Type B pancreatic cell (in vitro differentiated cells): Measurements from ENCODE around the gene PIGM. TPM values are rescaled to one million over a fixed set of nuclear protein-coding genes. Genes with fewer than 3 reads are reported as not detected.

Source experiments
- DNase-seq: peaks from one replicate; pipeline ENCODE4 v3.0.0; 2021; ENCODE audit warnings: mixed read lengths; ENCODE audit not compliant: unreplicated experiment; ENCODE audit errors: extremely low spot score
- H3K27ac Mint-ChIP-seq: 2 replicates; pipeline ENCODE4 v1.8.0; 2021; ENCODE audit warnings: mild to moderate bottlenecking, mixed read lengths
- H3K27me3 Mint-ChIP-seq: 2 replicates; pipeline ENCODE4 v1.8.0; 2021; ENCODE audit warnings: mixed read lengths
- H3K36me3 Mint-ChIP-seq: 2 replicates; pipeline ENCODE4 v1.8.0; 2021; ENCODE audit warnings: mixed read lengths
- H3K4me1 Mint-ChIP-seq: one replicate; pipeline ENCODE4 v1.8.0; 2021; ENCODE audit warnings: mixed read lengths; ENCODE audit not compliant: unreplicated experiment
- H3K4me3 Mint-ChIP-seq: 2 replicates; pipeline ENCODE4 v1.8.0; 2021; ENCODE audit warnings: mild to moderate bottlenecking, mixed read lengths
- H3K9me3 Mint-ChIP-seq: 2 replicates; pipeline ENCODE4 v1.8.0; 2021; ENCODE audit warnings: mixed read lengths
- long read RNA-seq: library from polyadenylated mRNA; unstranded; transcript quantifications from one replicate; pipeline ENCODE4 v2.0.0, GENCODE V29; 2020
- total RNA-seq: library from RNA; stranded (reverse); gene quantifications from 2 replicates; pipeline ENCODE4 v1.2.1, GENCODE V29; 2021; ENCODE audit warnings: low replicate concordance
- TF ChIP-seq, protein P1 (sequence below): fragments of 200-600 bp; sonication (generic); conservative IDR thresholded peaks from 2 replicates; pipeline ENCODE4 v1.5.0; 2021; ENCODE audit warnings: antibody characterized with exemption, mild to moderate bottlenecking

The PIGM gene
- 9.4 and 12.0 TPM in 2 replicates for total RNA-seq
- long read RNA-seq, full-length matches to known transcripts: 34 of 34 reads
- long read RNA-seq, partial matches to known transcripts: 0 of 34 reads
- long read RNA-seq, other reads (novel, unspliced or antisense): 0 of 34 reads

GRCh38 chr1:160031365-160032164 is at the start of gene PIGM:
Gene PIGM, minus strand, starts transcription at chr1:160031990. Its CDS starts 251 bp downstream, at chr1:160031739.
- peak within 1 kb of the TSS; percentile 96 for H3K4me3 Mint-ChIP-seq
- H3K4me1 Mint-ChIP-seq: peaks cover 18% of the 10 kb centered on the region
- H3K9me3 Mint-ChIP-seq: no peaks in the 10 kb centered on the region
- peak; percentile 93 for DNase-seq
- TF ChIP-seq, protein P1, sequence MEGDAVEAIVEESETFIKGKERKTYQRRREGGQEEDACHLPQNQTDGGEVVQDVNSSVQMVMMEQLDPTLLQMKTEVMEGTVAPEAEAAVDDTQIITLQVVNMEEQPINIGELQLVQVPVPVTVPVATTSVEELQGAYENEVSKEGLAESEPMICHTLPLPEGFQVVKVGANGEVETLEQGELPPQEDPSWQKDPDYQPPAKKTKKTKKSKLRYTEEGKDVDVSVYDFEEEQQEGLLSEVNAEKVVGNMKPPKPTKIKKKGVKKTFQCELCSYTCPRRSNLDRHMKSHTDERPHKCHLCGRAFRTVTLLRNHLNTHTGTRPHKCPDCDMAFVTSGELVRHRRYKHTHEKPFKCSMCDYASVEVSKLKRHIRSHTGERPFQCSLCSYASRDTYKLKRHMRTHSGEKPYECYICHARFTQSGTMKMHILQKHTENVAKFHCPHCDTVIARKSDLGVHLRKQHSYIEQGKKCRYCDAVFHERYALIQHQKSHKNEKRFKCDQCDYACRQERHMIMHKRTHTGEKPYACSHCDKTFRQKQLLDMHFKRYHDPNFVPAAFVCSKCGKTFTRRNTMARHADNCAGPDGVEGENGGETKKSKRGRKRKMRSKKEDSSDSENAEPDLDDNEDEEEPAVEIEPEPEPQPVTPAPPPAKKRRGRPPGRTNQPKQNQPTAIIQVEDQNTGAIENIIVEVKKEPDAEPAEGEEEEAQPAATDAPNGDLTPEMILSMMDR: no peak
- no peaks in the 10 kb centered on the region for H3K36me3 Mint-ChIP-seq
- H3K27ac Mint-ChIP-seq: peak within 1 kb of the TSS; percentile 88
- peaks cover 14% of the 10 kb centered on the region for H3K27me3 Mint-ChIP-seq

DNA sequence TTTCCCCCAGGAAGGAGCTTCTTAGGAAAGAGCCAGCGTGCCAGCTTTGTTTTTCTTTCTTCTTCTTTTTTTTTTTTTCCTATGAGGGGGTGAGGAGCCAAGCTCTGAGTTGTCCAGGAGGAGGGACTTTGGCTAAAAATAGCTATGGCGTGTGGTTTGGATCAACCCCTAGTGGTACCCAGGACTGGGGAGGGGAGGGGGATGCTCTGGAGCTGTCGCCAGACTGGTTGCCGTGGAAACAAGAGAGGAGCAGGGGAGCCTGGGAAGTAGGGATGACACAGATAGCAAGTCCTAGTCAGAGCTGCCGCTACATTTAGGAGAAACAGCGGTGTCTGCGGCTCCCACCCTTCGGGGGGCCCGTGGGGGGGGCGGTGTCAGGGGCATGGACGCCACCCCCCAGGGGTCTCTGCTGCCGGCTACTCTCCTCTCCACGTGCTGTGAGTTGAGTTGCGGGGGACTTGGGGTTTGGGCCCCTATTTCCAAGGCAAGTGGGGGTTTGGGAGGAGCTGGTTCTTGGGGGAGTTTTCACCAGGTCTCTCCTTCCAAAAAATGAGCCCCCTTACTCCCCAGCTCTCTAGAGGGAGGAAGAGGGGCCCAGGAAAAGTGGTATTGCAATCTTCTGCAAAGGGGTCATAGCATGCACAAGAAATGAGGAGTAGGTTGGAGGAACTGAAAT is 49.6 kb upstream of the PIGM start, which contains the start of gene KCNJ9:
TSS of gene KCNJ9 (plus strand) at position 278 of the 676 bp plus-strand sequence. CDS start 2,493 bp downstream, outside the sequence.
- peaks cover 83% of the 10 kb centered on the region for H3K27me3 Mint-ChIP-seq
- no peak for DNase-seq
- H3K9me3 Mint-ChIP-seq: no peaks in the 10 kb centered on the region
- H3K4me3 Mint-ChIP-seq: peak within 1 kb of the TSS; percentile 11
- H3K4me1 Mint-ChIP-seq: peaks cover 10% of the 10 kb centered on the region
- H3K36me3 Mint-ChIP-seq: no peaks in the 10 kb centered on the region
- TF ChIP-seq, protein P1: no peak
- no peak within 1 kb of the TSS for H3K27ac Mint-ChIP-seq

- Mint-ChIP-seq H3K27me3 (peaks cover 85% of the 10 kb centered on the region), H3K4me3 (no peak overlapping the region), H3K36me3 (no peaks in the 10 kb centered on the region), H3K27ac (no peak overlapping the region), H3K9me3 (no peaks in the 10 kb centered on the region), H3K4me1 (peaks cover 7% of the 10 kb centered on the region)
- TF ChIP-seq, protein P1: no peak
- DNase-seq: no peak
Measured at GRCh38 chr1:160080381-160081100, 48.8 kb upstream of the PIGM start.

DNA sequence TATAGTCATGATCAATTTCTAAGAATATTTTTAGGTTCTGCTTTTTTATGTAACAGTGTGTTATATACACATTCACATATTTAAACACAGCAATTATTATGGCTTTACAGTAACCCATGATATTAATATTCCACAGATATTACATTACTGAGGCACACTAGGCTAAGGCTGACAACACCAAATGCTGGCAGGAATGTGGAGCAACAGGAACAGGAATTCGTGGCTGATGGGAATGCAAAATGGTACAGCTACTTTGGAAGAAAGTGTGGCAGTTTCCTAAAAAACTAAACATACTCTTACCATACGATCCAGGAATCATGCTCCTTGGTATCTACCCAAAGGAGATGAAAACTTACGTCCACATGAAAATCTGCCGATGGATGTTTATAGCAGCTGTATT is 47.7 kb upstream of the PIGM start:
- Mint-ChIP-seq H3K27me3 (peaks cover 89% of the 10 kb centered on the region), H3K36me3 (no peaks in the 10 kb centered on the region), H3K27ac (no peak overlapping the region), H3K4me3 (no peak overlapping the region), H3K4me1 (peaks cover 4% of the 10 kb centered on the region), H3K9me3 (no peaks in the 10 kb centered on the region)
- TF ChIP-seq, protein P1: no peak
- DNase-seq: no peak

- H3K27ac Mint-ChIP-seq: no peak overlapping the region
- peaks cover 89% of the 10 kb centered on the region for H3K27me3 Mint-ChIP-seq
- no peak overlapping the region for H3K4me3 Mint-ChIP-seq
- no peaks in the 10 kb centered on the region for H3K9me3 Mint-ChIP-seq
- DNase-seq: no peak
- TF ChIP-seq, protein P1: peak; percentile 82
- no peaks in the 10 kb centered on the region for H3K4me1 Mint-ChIP-seq
- no peaks in the 10 kb centered on the region for H3K36me3 Mint-ChIP-seq
Measured at GRCh38 chr1:160078512-160079195, 46.9 kb upstream of the PIGM start.
